GM12878 (cell line): ENCODE data around the gene RTN4RL1. TPM values are rescaled to one million over a fixed set of nuclear protein-coding genes. Genes with fewer than 3 reads are reported as not detected.

Source experiments
- ATAC-seq: fragments of 200-7000 bp; cut with Tn5 transposase; 3 replicates; pipeline ENCODE4 v1.9.1; 2020; ENCODE audit warnings: mild to moderate bottlenecking, moderate library complexity
- BruUV-seq: library from RNA; stranded (reverse); fragments of 400-500 nt; replicated peaks from 2 replicates; lab custom pipeline; 2021; lab: Mats Ljungman, UMichigan
- CTCF ChIA-PET: fragments of 300-600 bp; sonication (Branson Sonifier 250); formaldehyde crosslinking; extraction: SDS; loops from one replicate; lab custom pipeline; 2021; ENCODE audit warnings: inconsistent platforms; lab: Yijun Ruan, JAX
- POLR2A ChIA-PET: fragments of 350-600 bp; formaldehyde crosslinking; extraction: SDS; loops from one replicate; lab custom pipeline; 2021; ENCODE audit warnings: inconsistent platforms; lab: Charles Lee
- RAD21 ChIA-PET: fragments of 300-600 bp; sonication (Branson Sonifier 250); formaldehyde crosslinking; loops from one replicate; lab custom pipeline; 2023; ENCODE audit warnings: antibody characterized with exemption; ENCODE audit not compliant: unreplicated experiment; lab: Charles Lee
- SMC1A ChIA-PET: fragments of 300-600 bp; sonication (Branson Sonifier 250); formaldehyde crosslinking; loops from one replicate; lab custom pipeline; 2023; ENCODE audit not compliant: unreplicated experiment, uncharacterized antibody; lab: Charles Lee
- DNase-seq: peaks from one replicate; pipeline ENCODE4 v3.0.0-alpha.2; 2011; ENCODE audit warnings: low read depth, low spot score
- FAIRE-seq: peaks from 3 replicates; lab custom pipeline; 2011; peaks lifted over from hg19 to GRCh38; lab: Jason Lieb, UNC
- H2AFZ ChIP-seq: 2 replicates; pipeline ENCODE4 v1.6.0; 2011; ENCODE audit warnings: low read depth, low read length, control low read depth; ENCODE audit not compliant: control insufficient read depth
- H3K27ac ChIP-seq: 2 replicates; pipeline ENCODE4 v1.5.1; 2011; ENCODE audit warnings: control low read depth; ENCODE audit not compliant: control insufficient read depth, insufficient read depth
- H3K27me3 ChIP-seq, 2 experiments: replicated peaks in 1 of 2; 2 replicates each; pipeline versions ENCODE4 v1.6.0 to v1.6.1; 2011; ENCODE audit warnings: low read length in 1 of 2; ENCODE audit not compliant: control insufficient read depth in 2 of 2, insufficient read depth in 2 of 2
- H3K36me3 ChIP-seq, 2 experiments: 2 replicates each; pipeline ENCODE4 v1.5.1; 2011; ENCODE audit warnings: low read length in 1 of 2; ENCODE audit not compliant: control insufficient read depth in 2 of 2, insufficient read depth in 2 of 2
- H3K4me1 ChIP-seq: 2 replicates; pipeline ENCODE4 v1.6.1; 2011; ENCODE audit warnings: mild to moderate bottlenecking, low read length, moderate library complexity, mixed read lengths; ENCODE audit not compliant: control insufficient read depth, insufficient read depth
- H3K4me2 ChIP-seq: 2 replicates; pipeline ENCODE4 v1.6.0; 2011; ENCODE audit warnings: control low read depth; ENCODE audit not compliant: control insufficient read depth, insufficient read depth
- H3K4me3 ChIP-seq: fragments of 200-600 bp; sonication (generic); 2 replicates; pipeline ENCODE4 v1.5.1; 2016
- H3K79me2 ChIP-seq: 2 replicates; pipeline ENCODE4 v1.6.0; 2011; ENCODE audit warnings: low read length; ENCODE audit not compliant: control insufficient read depth, insufficient read depth
- H3K9ac ChIP-seq: 2 replicates; pipeline ENCODE4 v1.8.0; 2011; ENCODE audit warnings: low read length, control low read depth, mixed read lengths; ENCODE audit not compliant: control insufficient read depth, insufficient read depth
- H3K9me3 ChIP-seq: replicated peaks from 3 replicates; pipeline ENCODE4 v1.5.1; 2011; ENCODE audit warnings: mild to moderate bottlenecking, low read length; ENCODE audit not compliant: control insufficient read depth, insufficient read depth
- H4K20me1 ChIP-seq: 2 replicates; pipeline ENCODE4 v1.6.0; 2011; ENCODE audit not compliant: control insufficient read depth, insufficient read depth
- SREBF2 ChIP-seq: IDR thresholded peaks from 2 replicates; pipeline ENCODE4 v1.6.1; 2012; ENCODE audit warnings: mild to moderate bottlenecking, low read length
- ZBTB11 ChIP-seq: fragments of 450-650 bp; formaldehyde crosslinking; IDR thresholded peaks from 2 replicates; pipeline ENCODE4 v1.5.0; 2022; ENCODE audit warnings: mild to moderate bottlenecking, missing genetic modification characterization
- WGBS: methylation state at CpG from one replicate; pipeline ENCODE4 v1.1.6; 2016; ENCODE audit warnings: low lambda C conversion rate; ENCODE audit not compliant: insufficient replicate concordance, insufficient coverage; ENCODE audit errors: missing lambda C conversion rate; 5-methylcytosine and 5-hydroxymethylcytosine counted together
- in situ Hi-C: fragments of 300-500 bp; cut with MboI; formaldehyde crosslinking; loops from 9 replicates; pipeline ENCODE4 v1.14.3; 2018; ENCODE audit warnings: mixed read lengths
- intact Hi-C: fragments of 100-400 bp; cut with micrococcal nuclease; formaldehyde crosslinking; loops from one replicate; pipeline ENCODE4 v1.14.2; 2022; ENCODE audit not compliant: unreplicated experiment
- polyA plus RNA-seq, 11 experiments: library from polyadenylated mRNA; depleted of rRNA in 4 of 11; unstranded in 6 of 11; stranded (reverse) in 5 of 11; fragments of >200 nt; fragmentation: Nextera tagmentation in 4 of 11; fragmentation: Illumina TruSeq in 1 of 11; extraction: Ambion mirVana in 4 of 11; extraction: Trizol in 1 of 11; gene quantifications; 1 replicate in 1 of 11; 2 replicates in 10 of 11; pipeline versions ENCODE4 v1.2.1 to v1.2.3, GENCODE V29; 2011 to 2016; ENCODE audit warnings: inconsistent platforms in 2 of 11, missing spikeins in 2 of 11, low read depth in 1 of 11
- total RNA-seq, 4 experiments: library from RNA; depleted of rRNA in 3 of 4; stranded (reverse); fragments of >200 nt in 3 of 4; fragmentation: Illumina TruSeq in 1 of 4; extraction: Trizol in 1 of 4; gene quantifications; 2 replicates each; pipeline versions ENCODE4 v1.2.1 to v1.2.3, GENCODE V29; 2013 to 2021

The RTN4RL1 gene
- total and polyA plus RNA-seq, 10 of the 15 experiments (the other 5 are each of a cell fraction or from before 2014, with no cell fraction given), result 0.08 to 0.11 (median 0.10) TPM; not detected in 7

- intact Hi-C loops, result no loop called here
- SMC1A ChIA-PET, result no interaction called here
- 68% methylated on average over 29 of the region's 29 CpGs for WGBS
- Histone ChIP-seq H3K36me3 (no peaks in the 10 kb centered on the region), H3K4me3 (no peak overlapping the region), H3K9me3 (no peaks in the 10 kb centered on the region), H3K4me2 (no peak overlapping the region), H2AFZ (no peak overlapping the region), H4K20me1 (no peaks in the 10 kb centered on the region), H3K4me1 (no peaks in the 10 kb centered on the region), H3K79me2 (no peaks in the 10 kb centered on the region), H3K27ac (no peak overlapping the region), H3K9ac (no peak overlapping the region), H3K27me3 (no peaks in the 10 kb centered on the region; a peak in 2 of 4 replicates)
- BruUV-seq, result no TSS peak
- POLR2A ChIA-PET, result no interaction called here
- in situ Hi-C loops, result loop anchor here (25.0 kb wide), 1 partner anchor 95 kb away; no protein-coding TSS in a partner anchor
- no peak for TF ChIP-seq SREBF2
- no peak for TF ChIP-seq ZBTB11
- FAIRE-seq (no peak), DNase-seq (no peak), ATAC-seq (no peak)
- RAD21 ChIA-PET, result no interaction called here
- CTCF ChIA-PET, result interaction anchor here (0.6 to 0.7 kb wide), 2 partner anchors 57 to 154 kb away, joined by 3 read pairs; no protein-coding TSS in a partner anchor
Measured at GRCh38 chr17:1916963-1917715, 108.0 kb downstream of the RTN4RL1 start.
